KMS-11 (cell line): Measurements from ENCODE around the gene MYO3B.
"Not testable (repeated sequence)": the region's sequence is repeated elsewhere in the genome, so short reads cannot be mapped to it uniquely, and the experiment has no call there.

Experiments used
- H2AFZ ChIP-seq: fragments of 200-600 bp; sonication (generic); 2 replicates; pipeline ENCODE4 v1.6.1; 2016; ENCODE audit warnings: antibody characterized with exemption, mixed run types, low read depth
- H3K27ac ChIP-seq: fragments of 200-600 bp; sonication (generic); 2 replicates; pipeline ENCODE4 v1.6.1; 2016; ENCODE audit warnings: mild to moderate bottlenecking, mixed run types
- H3K27me3 ChIP-seq: fragments of 200-600 bp; sonication (generic); 2 replicates; pipeline ENCODE4 v1.6.1; 2017; ENCODE audit warnings: mild to moderate bottlenecking, low read depth, mixed run types, moderate library complexity; ENCODE audit not compliant: insufficient read depth
- H3K36me3 ChIP-seq: fragments of 200-600 bp; sonication (generic); 2 replicates; pipeline ENCODE4 v1.6.1; 2017; ENCODE audit warnings: mild to moderate bottlenecking, mixed run types; ENCODE audit not compliant: insufficient read depth
- H3K4me1 ChIP-seq: fragments of 200-600 bp; sonication (generic); 2 replicates; pipeline ENCODE4 v1.6.1; 2016; ENCODE audit warnings: mild to moderate bottlenecking, low read depth, mixed run types; ENCODE audit not compliant: poor library complexity, severe bottlenecking
- H3K4me2 ChIP-seq: fragments of 200-600 bp; sonication (generic); 2 replicates; pipeline ENCODE4 v1.7.0; 2016; ENCODE audit warnings: mild to moderate bottlenecking, mixed run types
- H3K4me3 ChIP-seq: fragments of 200-600 bp; sonication (generic); IDR thresholded peaks from 2 replicates; pipeline ENCODE4 v1.6.1; 2017; ENCODE audit warnings: low read depth, low read length, mixed read lengths; ENCODE audit not compliant: insufficient read depth
- H3K79me2 ChIP-seq: fragments of 200-600 bp; sonication (generic); 2 replicates; pipeline ENCODE4 v1.6.1; 2016; ENCODE audit warnings: low read depth, mixed run types; ENCODE audit not compliant: insufficient read depth
- H3K9ac ChIP-seq: fragments of 200-600 bp; sonication (generic); 2 replicates; pipeline ENCODE4 v1.6.1; 2016; ENCODE audit warnings: mild to moderate bottlenecking, mixed run types
- H4K20me1 ChIP-seq: fragments of 200-600 bp; sonication (generic); 2 replicates; pipeline ENCODE4 v1.6.1; 2016; ENCODE audit warnings: mild to moderate bottlenecking, mixed run types; ENCODE audit not compliant: insufficient read depth
- CTCF ChIP-seq: fragments of 200-600 bp; sonication (generic); conservative IDR thresholded peaks from 2 replicates; pipeline ENCODE4 v1.6.1; 2017; ENCODE audit warnings: low read depth, mild to moderate bottlenecking, antibody characterized with exemption, low read length, moderate library complexity, mixed read lengths

The MYO3B gene

GRCh38 chr2:170212625-170213280, 34.8 kb downstream of the MYO3B start:
- Histone ChIP-seq H3K9ac (no peak overlapping the region), H3K27me3 (no peaks in the 10 kb centered on the region), H3K79me2 (no peaks in the 10 kb centered on the region), H3K4me2 (no peak overlapping the region), H3K36me3 (no peaks in the 10 kb centered on the region), H3K27ac (no peak overlapping the region), H2AFZ (no peak overlapping the region), H4K20me1 (no peaks in the 10 kb centered on the region), H3K4me1 (no peaks in the 10 kb centered on the region), H3K4me3 (no peak overlapping the region)
- TF ChIP-seq CTCF, result no peak

GRCh38 chr2:170213281-170213625, 35.3 kb downstream of the MYO3B start:
- not testable (repeated sequence) for H3K79me2 ChIP-seq, H3K27me3 ChIP-seq, H3K9ac ChIP-seq, H3K27ac ChIP-seq, H2AFZ ChIP-seq, H4K20me1 ChIP-seq, H3K36me3 ChIP-seq, H3K4me3 ChIP-seq, H3K4me1 ChIP-seq, H3K4me2 ChIP-seq

GRCh38 chr2:170213651-170214050, 35.7 kb downstream of the MYO3B start:
- Histone ChIP-seq H3K9ac (no peak overlapping the region), H3K79me2 (no peaks in the 10 kb centered on the region), H3K4me1 (no peaks in the 10 kb centered on the region), H2AFZ (no peak overlapping the region), H3K4me2 (no peak overlapping the region), H3K36me3 (no peaks in the 10 kb centered on the region), H3K4me3 (no peak overlapping the region), H3K27ac (no peak overlapping the region), H3K27me3 (no peaks in the 10 kb centered on the region), H4K20me1 (no peaks in the 10 kb centered on the region)
- no peak for TF ChIP-seq CTCF

- Histone ChIP-seq H3K79me2 (no peaks in the 10 kb centered on the region), H3K4me1 (no peaks in the 10 kb centered on the region), H3K36me3 (no peaks in the 10 kb centered on the region), H3K27ac (no peak overlapping the region), H3K27me3 (no peaks in the 10 kb centered on the region), H3K9ac (no peak overlapping the region), H3K4me3 (no peak overlapping the region), H4K20me1 (no peaks in the 10 kb centered on the region), H2AFZ (no peak overlapping the region), H3K4me2 (no peak overlapping the region)
- no peak for TF ChIP-seq CTCF
These were observed 36.5 kb downstream of the MYO3B start for GRCh38 chr2:170214309-170214948.

GRCh38 chr2:170215021-170215420, 37.1 kb downstream of the MYO3B start:
- no peaks in the 10 kb centered on the region for H3K36me3 ChIP-seq
- H2AFZ ChIP-seq, result no peak overlapping the region
- H3K79me2 ChIP-seq, result no peaks in the 10 kb centered on the region
- no peak for TF ChIP-seq CTCF
- no peaks in the 10 kb centered on the region for H4K20me1 ChIP-seq
- H3K4me2 ChIP-seq, result no peak overlapping the region
- no peak overlapping the region for H3K9ac ChIP-seq
- no peaks in the 10 kb centered on the region for H3K27me3 ChIP-seq
- H3K4me1 ChIP-seq, result no peaks in the 10 kb centered on the region
- H3K4me3 ChIP-seq, result no peak overlapping the region
- H3K27ac ChIP-seq, result no peak overlapping the region
